HepG2 (cell line): ENCODE data around the gene BMP6. TPM values are rescaled to one million over a fixed set of nuclear protein-coding genes. Genes with fewer than 3 reads are reported as not detected.

ENCODE experiments used
- RARA ChIP-seq: IDR thresholded peaks from 2 replicates; pipeline ENCODE4 v1.6.1; 2016; ENCODE audit warnings: missing genetic modification reagents, missing compliant biosample characterization
- RXRB ChIP-seq: IDR thresholded peaks from 2 replicates; pipeline ENCODE4 v1.6.1; 2016; ENCODE audit warnings: borderline replicate concordance, missing genetic modification reagents, missing compliant biosample characterization
- SOX6 ChIP-seq, 2 experiments: fragments of 450-650 bp in 1 of 2; sonication (generic) in 1 of 2; formaldehyde crosslinking in 1 of 2; IDR thresholded peaks; 2 replicates each; pipeline versions ENCODE4 v1.4.0 to v1.6.1; 2017 to 2020; ENCODE audit warnings: antibody characterized with exemption in 1 of 2, mild to moderate bottlenecking in 1 of 2, missing genetic modification reagents in 1 of 2
- TARDBP ChIP-seq: sonication (generic); formaldehyde crosslinking; IDR thresholded peaks from 2 replicates; pipeline ENCODE4 v1.8.0; 2022; ENCODE audit warnings: mild to moderate bottlenecking, missing genetic modification reagents
- ZNF557 ChIP-seq: sonication (generic); formaldehyde crosslinking; IDR thresholded peaks from 2 replicates; pipeline ENCODE4 v1.4.0; 2020; ENCODE audit warnings: missing genetic modification reagents
- ZNF816 ChIP-seq: sonication (generic); formaldehyde crosslinking; IDR thresholded peaks from 2 replicates; pipeline ENCODE4 v1.8.0; 2022; ENCODE audit warnings: missing genetic modification reagents, mild to moderate bottlenecking, borderline replicate concordance
- polyA plus RNA-seq, 8 experiments: library from polyadenylated mRNA; depleted of rRNA in 3 of 8; stranded (reverse) in 7 of 8; unstranded in 1 of 8; fragments of >200 nt; fragmentation: Illumina TruSeq in 4 of 8; extraction: Trizol in 4 of 8; gene quantifications; 2 replicates each; pipeline versions ENCODE4 v1.2.1 to v1.2.3, GENCODE V29; 2011 to 2016; ENCODE audit warnings: low read depth in 4 of 8, missing spikeins in 1 of 8, mixed read lengths in 1 of 8; ENCODE audit not compliant: insufficient read depth in 1 of 8
- total RNA-seq, 5 experiments: library from RNA; depleted of rRNA; stranded (reverse); fragments of >200 nt; fragmentation: Illumina TruSeq; extraction: Trizol; gene quantifications; 2 replicates each; pipeline ENCODE4 v1.2.3, GENCODE V29; 2016; ENCODE audit warnings: low read depth in 1 of 5
- TF ChIP-seq, protein P1 (sequence below): sonication (generic); formaldehyde crosslinking; IDR thresholded peaks from 2 replicates; pipeline ENCODE4 v1.4.0; 2020; ENCODE audit warnings: mild to moderate bottlenecking, missing genetic modification reagents
- TF ChIP-seq, protein P2 (sequence below), 2 experiments: fragments of 450-650 bp in 1 of 2; sonication (generic) in 1 of 2; formaldehyde crosslinking; IDR thresholded peaks; 2 replicates each; pipeline versions ENCODE4 v1.5.0 to v1.8.0; 2020 to 2022; ENCODE audit warnings: mild to moderate bottlenecking in 1 of 2, missing genetic modification reagents in 1 of 2
- TF ChIP-seq, protein P3 (sequence below): IDR thresholded peaks from 2 replicates; pipeline ENCODE4 v1.4.0; 2020; ENCODE audit warnings: mild to moderate bottlenecking, missing genetic modification reagents
- TF ChIP-seq, protein P4 (sequence below): sonication (generic); formaldehyde crosslinking; IDR thresholded peaks from 2 replicates; pipeline ENCODE4 v1.4.0; 2020; ENCODE audit warnings: missing genetic modification reagents
- TF ChIP-seq, protein P5 (sequence below): sonication (generic); formaldehyde crosslinking; IDR thresholded peaks from 2 replicates; pipeline ENCODE4 v1.8.1; 2023; ENCODE audit warnings: mild to moderate bottlenecking, missing genetic modification reagents
- TF ChIP-seq, protein P6 (sequence below): sonication (generic); formaldehyde crosslinking; IDR thresholded peaks from 2 replicates; pipeline ENCODE4 v1.4.0; 2020; ENCODE audit warnings: missing genetic modification reagents, borderline replicate concordance
- TF ChIP-seq, protein P7 (sequence below): sonication (generic); formaldehyde crosslinking; IDR thresholded peaks from 2 replicates; pipeline ENCODE4 v1.8.0; 2023; ENCODE audit warnings: mild to moderate bottlenecking, missing genetic modification reagents

Gene BMP6
- total and polyA plus RNA-seq, 2 of the 13 experiments (the other 11 are each of a cell fraction or from before 2014, with no cell fraction given), result 0.09 to 0.18 TPM

DNA sequence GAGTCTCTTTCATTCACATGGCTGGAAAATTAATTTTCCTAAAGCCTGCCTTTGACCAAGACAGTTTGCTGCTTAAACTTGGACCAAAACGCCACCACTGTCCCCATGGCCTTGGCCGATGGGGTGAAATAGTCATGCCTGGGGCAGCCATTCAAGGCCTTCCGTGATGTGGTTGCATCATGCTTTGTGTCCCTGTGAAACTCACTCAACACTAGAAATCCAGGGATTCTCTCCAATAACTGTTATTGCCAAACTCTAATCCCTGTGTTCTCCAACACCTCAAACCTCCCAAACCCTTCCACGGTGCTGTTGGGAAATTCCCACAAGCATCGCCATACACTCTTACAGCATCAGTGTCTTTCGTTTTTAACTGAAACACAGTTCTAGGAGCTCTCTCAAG, 186.1 kb downstream of the BMP6 start (continued):
- TF ChIP-seq, protein P1, sequence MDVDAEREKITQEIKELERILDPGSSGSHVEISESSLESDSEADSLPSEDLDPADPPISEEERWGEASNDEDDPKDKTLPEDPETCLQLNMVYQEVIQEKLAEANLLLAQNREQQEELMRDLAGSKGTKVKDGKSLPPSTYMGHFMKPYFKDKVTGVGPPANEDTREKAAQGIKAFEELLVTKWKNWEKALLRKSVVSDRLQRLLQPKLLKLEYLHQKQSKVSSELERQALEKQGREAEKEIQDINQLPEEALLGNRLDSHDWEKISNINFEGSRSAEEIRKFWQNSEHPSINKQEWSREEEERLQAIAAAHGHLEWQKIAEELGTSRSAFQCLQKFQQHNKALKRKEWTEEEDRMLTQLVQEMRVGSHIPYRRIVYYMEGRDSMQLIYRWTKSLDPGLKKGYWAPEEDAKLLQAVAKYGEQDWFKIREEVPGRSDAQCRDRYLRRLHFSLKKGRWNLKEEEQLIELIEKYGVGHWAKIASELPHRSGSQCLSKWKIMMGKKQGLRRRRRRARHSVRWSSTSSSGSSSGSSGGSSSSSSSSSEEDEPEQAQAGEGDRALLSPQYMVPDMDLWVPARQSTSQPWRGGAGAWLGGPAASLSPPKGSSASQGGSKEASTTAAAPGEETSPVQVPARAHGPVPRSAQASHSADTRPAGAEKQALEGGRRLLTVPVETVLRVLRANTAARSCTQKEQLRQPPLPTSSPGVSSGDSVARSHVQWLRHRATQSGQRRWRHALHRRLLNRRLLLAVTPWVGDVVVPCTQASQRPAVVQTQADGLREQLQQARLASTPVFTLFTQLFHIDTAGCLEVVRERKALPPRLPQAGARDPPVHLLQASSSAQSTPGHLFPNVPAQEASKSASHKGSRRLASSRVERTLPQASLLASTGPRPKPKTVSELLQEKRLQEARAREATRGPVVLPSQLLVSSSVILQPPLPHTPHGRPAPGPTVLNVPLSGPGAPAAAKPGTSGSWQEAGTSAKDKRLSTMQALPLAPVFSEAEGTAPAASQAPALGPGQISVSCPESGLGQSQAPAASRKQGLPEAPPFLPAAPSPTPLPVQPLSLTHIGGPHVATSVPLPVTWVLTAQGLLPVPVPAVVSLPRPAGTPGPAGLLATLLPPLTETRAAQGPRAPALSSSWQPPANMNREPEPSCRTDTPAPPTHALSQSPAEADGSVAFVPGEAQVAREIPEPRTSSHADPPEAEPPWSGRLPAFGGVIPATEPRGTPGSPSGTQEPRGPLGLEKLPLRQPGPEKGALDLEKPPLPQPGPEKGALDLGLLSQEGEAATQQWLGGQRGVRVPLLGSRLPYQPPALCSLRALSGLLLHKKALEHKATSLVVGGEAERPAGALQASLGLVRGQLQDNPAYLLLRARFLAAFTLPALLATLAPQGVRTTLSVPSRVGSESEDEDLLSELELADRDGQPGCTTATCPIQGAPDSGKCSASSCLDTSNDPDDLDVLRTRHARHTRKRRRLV (CRISPR knock-in tag), result no peak
- TF ChIP-seq, protein P2, sequence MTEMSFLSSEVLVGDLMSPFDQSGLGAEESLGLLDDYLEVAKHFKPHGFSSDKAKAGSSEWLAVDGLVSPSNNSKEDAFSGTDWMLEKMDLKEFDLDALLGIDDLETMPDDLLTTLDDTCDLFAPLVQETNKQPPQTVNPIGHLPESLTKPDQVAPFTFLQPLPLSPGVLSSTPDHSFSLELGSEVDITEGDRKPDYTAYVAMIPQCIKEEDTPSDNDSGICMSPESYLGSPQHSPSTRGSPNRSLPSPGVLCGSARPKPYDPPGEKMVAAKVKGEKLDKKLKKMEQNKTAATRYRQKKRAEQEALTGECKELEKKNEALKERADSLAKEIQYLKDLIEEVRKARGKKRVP (CRISPR knock-in tag; IDR thresholded peaks at IDR 0.05), result peak; percentile 76 to 93; a peak in 3 of 4 replicates
- TF ChIP-seq, protein P3, sequence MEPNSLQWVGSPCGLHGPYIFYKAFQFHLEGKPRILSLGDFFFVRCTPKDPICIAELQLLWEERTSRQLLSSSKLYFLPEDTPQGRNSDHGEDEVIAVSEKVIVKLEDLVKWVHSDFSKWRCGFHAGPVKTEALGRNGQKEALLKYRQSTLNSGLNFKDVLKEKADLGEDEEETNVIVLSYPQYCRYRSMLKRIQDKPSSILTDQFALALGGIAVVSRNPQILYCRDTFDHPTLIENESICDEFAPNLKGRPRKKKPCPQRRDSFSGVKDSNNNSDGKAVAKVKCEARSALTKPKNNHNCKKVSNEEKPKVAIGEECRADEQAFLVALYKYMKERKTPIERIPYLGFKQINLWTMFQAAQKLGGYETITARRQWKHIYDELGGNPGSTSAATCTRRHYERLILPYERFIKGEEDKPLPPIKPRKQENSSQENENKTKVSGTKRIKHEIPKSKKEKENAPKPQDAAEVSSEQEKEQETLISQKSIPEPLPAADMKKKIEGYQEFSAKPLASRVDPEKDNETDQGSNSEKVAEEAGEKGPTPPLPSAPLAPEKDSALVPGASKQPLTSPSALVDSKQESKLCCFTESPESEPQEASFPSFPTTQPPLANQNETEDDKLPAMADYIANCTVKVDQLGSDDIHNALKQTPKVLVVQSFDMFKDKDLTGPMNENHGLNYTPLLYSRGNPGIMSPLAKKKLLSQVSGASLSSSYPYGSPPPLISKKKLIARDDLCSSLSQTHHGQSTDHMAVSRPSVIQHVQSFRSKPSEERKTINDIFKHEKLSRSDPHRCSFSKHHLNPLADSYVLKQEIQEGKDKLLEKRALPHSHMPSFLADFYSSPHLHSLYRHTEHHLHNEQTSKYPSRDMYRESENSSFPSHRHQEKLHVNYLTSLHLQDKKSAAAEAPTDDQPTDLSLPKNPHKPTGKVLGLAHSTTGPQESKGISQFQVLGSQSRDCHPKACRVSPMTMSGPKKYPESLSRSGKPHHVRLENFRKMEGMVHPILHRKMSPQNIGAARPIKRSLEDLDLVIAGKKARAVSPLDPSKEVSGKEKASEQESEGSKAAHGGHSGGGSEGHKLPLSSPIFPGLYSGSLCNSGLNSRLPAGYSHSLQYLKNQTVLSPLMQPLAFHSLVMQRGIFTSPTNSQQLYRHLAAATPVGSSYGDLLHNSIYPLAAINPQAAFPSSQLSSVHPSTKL (CRISPR knock-in tag), result peak; percentile 48; the same call in 1 of the 2 replicates
- no peak for TF ChIP-seq ZNF557
- no peak for TF ChIP-seq SOX6 (IDR thresholded peaks at IDR 0.05)
- 0 out of 2 replicates have a peak, but pooled peaks have one; percentile 18 for TF ChIP-seq SOX6 (CRISPR knock-in tag; IDR thresholded peaks at IDR 0.05)
- TF ChIP-seq, protein P4, sequence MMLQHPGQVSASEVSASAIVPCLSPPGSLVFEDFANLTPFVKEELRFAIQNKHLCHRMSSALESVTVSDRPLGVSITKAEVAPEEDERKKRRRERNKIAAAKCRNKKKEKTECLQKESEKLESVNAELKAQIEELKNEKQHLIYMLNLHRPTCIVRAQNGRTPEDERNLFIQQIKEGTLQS (CRISPR knock-in tag), result peak; percentile 81; the same call in 1 of the 2 replicates
- TF ChIP-seq, protein P5, sequence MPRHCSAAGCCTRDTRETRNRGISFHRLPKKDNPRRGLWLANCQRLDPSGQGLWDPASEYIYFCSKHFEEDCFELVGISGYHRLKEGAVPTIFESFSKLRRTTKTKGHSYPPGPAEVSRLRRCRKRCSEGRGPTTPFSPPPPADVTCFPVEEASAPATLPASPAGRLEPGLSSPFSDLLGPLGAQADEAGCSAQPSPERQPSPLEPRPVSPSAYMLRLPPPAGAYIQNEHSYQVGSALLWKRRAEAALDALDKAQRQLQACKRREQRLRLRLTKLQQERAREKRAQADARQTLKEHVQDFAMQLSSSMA (CRISPR knock-in tag), result no peak
- peak; percentile 42; the same call in 1 of the 2 replicates for TF ChIP-seq TARDBP (CRISPR knock-in tag)
- TF ChIP-seq ZNF816 (CRISPR knock-in tag), result no peak
- TF ChIP-seq RARA (CRISPR knock-in tag), result peak; percentile 87
- TF ChIP-seq RXRB, result peak; percentile 55; the same call in 1 of the 2 replicates
- TF ChIP-seq, protein P6, sequence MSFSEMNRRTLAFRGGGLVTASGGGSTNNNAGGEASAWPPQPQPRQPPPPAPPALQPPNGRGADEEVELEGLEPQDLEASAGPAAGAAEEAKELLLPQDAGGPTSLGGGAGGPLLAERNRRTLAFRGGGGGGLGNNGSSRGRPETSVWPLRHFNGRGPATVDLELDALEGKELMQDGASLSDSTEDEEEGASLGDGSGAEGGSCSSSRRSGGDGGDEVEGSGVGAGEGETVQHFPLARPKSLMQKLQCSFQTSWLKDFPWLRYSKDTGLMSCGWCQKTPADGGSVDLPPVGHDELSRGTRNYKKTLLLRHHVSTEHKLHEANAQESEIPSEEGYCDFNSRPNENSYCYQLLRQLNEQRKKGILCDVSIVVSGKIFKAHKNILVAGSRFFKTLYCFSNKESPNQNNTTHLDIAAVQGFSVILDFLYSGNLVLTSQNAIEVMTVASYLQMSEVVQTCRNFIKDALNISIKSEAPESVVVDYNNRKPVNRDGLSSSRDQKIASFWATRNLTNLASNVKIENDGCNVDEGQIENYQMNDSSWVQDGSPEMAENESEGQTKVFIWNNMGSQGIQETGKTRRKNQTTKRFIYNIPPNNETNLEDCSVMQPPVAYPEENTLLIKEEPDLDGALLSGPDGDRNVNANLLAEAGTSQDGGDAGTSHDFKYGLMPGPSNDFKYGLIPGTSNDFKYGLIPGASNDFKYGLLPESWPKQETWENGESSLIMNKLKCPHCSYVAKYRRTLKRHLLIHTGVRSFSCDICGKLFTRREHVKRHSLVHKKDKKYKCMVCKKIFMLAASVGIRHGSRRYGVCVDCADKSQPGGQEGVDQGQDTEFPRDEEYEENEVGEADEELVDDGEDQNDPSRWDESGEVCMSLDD (CRISPR knock-in tag), result no peak
- TF ChIP-seq, protein P7, sequence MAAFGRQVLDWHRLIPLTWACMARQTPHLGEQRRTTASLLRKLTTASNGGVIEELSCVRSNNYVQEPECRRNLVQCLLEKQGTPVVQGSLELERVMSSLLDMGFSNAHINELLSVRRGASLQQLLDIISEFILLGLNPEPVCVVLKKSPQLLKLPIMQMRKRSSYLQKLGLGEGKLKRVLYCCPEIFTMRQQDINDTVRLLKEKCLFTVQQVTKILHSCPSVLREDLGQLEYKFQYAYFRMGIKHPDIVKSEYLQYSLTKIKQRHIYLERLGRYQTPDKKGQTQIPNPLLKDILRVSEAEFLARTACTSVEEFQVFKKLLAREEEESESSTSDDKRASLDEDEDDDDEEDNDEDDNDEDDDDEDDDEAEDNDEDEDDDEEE, result no peak
